Caco-2 (cell line): ENCODE results near the gene SEC61B. TPM values are rescaled to one million over a fixed set of nuclear protein-coding genes. Genes with fewer than 3 reads are reported as not detected.

Experiments used
- BruUV-seq: library from RNA; stranded (reverse); fragments of 400-500 nt; replicated peaks from 2 replicates; lab custom pipeline; 2021; lab: Mats Ljungman, UMichigan
- CTCF ChIA-PET: fragments of 300-600 bp; sonication (Branson Sonifier 250); formaldehyde crosslinking; loops from one replicate; lab custom pipeline; 2022; ENCODE audit warnings: antibody characterized with exemption; lab: Charles Lee
- POLR2A ChIA-PET: fragments of 300-600 bp; sonication (Branson Sonifier 250); formaldehyde crosslinking; loops from one replicate; lab custom pipeline; 2022; ENCODE audit warnings: antibody characterized with exemption; lab: Charles Lee
- DNase-seq, 2 experiments: peaks; one replicate each; pipeline versions ENCODE4 v3.0.0 to v3.0.0-alpha.2; 2020 to 2022
- H3K27me3 ChIP-seq: replicated peaks from 2 replicates; pipeline ENCODE4 v1.6.0; 2011; ENCODE audit warnings: low read length; ENCODE audit not compliant: control insufficient read depth, insufficient read depth
- H3K36me3 ChIP-seq: 2 replicates; pipeline ENCODE4 v1.5.1; 2011; ENCODE audit warnings: low read length; ENCODE audit not compliant: control insufficient read depth, insufficient read depth
- H3K4me1 ChIP-seq: fragments of 250-450 bp; sonication (Bioruptor Pico); 2 replicates; pipeline ENCODE4 v1.5.1; 2020; ENCODE audit warnings: mild to moderate bottlenecking
- H3K4me3 ChIP-seq: 2 replicates; pipeline ENCODE4 v1.5.1; 2011; ENCODE audit warnings: low read depth, mild to moderate bottlenecking, control low read depth, low read length
- H3K9me3 ChIP-seq: fragments of 250-450 bp; sonication (Bioruptor Pico); 2 replicates; pipeline ENCODE4 v1.5.1; 2020; ENCODE audit warnings: mild to moderate bottlenecking, moderate library complexity
- H3K27ac Mint-ChIP-seq: one replicate; pipeline ENCODE4 v1.8.0; 2022; ENCODE audit warnings: mixed read lengths; ENCODE audit not compliant: unreplicated experiment
- H3K27me3 Mint-ChIP-seq: one replicate; pipeline ENCODE4 v1.8.0; 2022; ENCODE audit warnings: mixed read lengths; ENCODE audit not compliant: insufficient read depth, unreplicated experiment
- H3K36me3 Mint-ChIP-seq: one replicate; pipeline ENCODE4 v1.8.0; 2022; ENCODE audit warnings: mild to moderate bottlenecking, mixed read lengths; ENCODE audit not compliant: insufficient read depth, unreplicated experiment
- H3K4me1 Mint-ChIP-seq: one replicate; pipeline ENCODE4 v1.8.0; 2022; ENCODE audit warnings: low read depth, mixed read lengths; ENCODE audit not compliant: unreplicated experiment
- H3K4me3 Mint-ChIP-seq: one replicate; pipeline ENCODE4 v1.8.0; 2022; ENCODE audit warnings: mild to moderate bottlenecking, moderate library complexity, mixed read lengths; ENCODE audit not compliant: unreplicated experiment
- H3K9me3 Mint-ChIP-seq: one replicate; pipeline ENCODE4 v1.8.0; 2022; ENCODE audit warnings: mixed read lengths; ENCODE audit not compliant: unreplicated experiment
- CTCF ChIP-seq, 2 experiments: fragments of 200-600 bp in 1 of 2; IDR thresholded peaks; 1 replicate in 1 of 2; 2 replicates in 1 of 2; pipeline versions ENCODE4 v1.5.1 to v1.8.0; 2011 to 2022; ENCODE audit warnings: antibody characterized with exemption in 1 of 2, control low read depth in 1 of 2, inconsistent platforms in 1 of 2, low read depth in 1 of 2, low read length in 1 of 2, mild to moderate bottlenecking in 1 of 2, moderate library complexity in 1 of 2; ENCODE audit not compliant: insufficient read depth in 1 of 2, severe bottlenecking in 1 of 2, unreplicated experiment in 1 of 2
- intact Hi-C: fragments of 100-400 bp; cut with micrococcal nuclease; formaldehyde crosslinking; loops from one replicate; pipeline ENCODE4 v1.10.0; 2022; ENCODE audit not compliant: unreplicated experiment
- total RNA-seq: library from RNA; stranded (reverse); gene quantifications from 2 replicates; pipeline ENCODE4 v1.2.3, GENCODE V29; 2022

Gene SEC61B
- total RNA-seq, 1 experiment from 2014 or later, result 170 TPM

DNA sequence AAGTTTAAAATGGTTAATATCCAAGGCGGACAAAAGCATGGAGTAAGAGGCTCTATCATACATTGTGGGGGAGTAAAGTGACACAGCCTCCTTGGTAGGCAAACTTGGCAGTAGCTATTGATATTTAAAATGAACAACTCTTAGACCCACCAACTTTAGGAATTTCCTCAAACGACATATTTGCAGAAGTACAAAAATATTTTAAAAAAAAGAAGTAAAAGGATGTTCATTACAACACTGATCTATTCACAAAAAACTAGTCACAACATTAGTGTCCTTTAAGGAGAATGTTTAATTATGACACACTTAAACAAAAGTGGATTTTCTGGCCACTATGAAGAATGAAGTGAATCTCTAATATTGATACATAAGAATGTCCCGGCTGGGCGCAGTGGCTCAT lies 2.1 kb upstream of the SEC61B start:
- Mint-ChIP-seq H3K4me1 (peaks cover 21% of the 10 kb centered on the region), H3K4me3 (peak overlapping the region; percentile 100), H3K27me3 (no peaks in the 10 kb centered on the region), H3K27ac (no peak overlapping the region), H3K36me3 (peaks cover 48% of the 10 kb centered on the region), H3K9me3 (no peaks in the 10 kb centered on the region)
- Histone ChIP-seq H3K4me3 (no peak overlapping the region), H3K36me3 (0 out of 2 replicates have a peak, but pooled peaks cover 1% of the 10 kb centered on the region), H3K9me3 (no peaks in the 10 kb centered on the region), H3K4me1 (0 out of 2 replicates have a peak, but pooled peaks cover 7% of the 10 kb centered on the region), H3K27me3 (no peaks in the 10 kb centered on the region)
- intact Hi-C loops, result loop anchor here (5.0 kb wide), 3 partner anchors 38 to 602 kb away; partner anchors contain the start of gene NR4A3
- BruUV-seq, result TSS peak; percentile 25
- ChIA-PET POLR2A (no interaction called here), CTCF (no interaction called here)
- no peak for TF ChIP-seq CTCF (IDR thresholded peaks at IDR 0.05; ENCODE audit: insufficient read depth in 1 of 2, low read depth in 1 of 2, low read length in 1 of 2, severe bottlenecking in 1 of 2, unreplicated experiment in 1 of 2)
- DNase-seq, result no peak

DNA sequence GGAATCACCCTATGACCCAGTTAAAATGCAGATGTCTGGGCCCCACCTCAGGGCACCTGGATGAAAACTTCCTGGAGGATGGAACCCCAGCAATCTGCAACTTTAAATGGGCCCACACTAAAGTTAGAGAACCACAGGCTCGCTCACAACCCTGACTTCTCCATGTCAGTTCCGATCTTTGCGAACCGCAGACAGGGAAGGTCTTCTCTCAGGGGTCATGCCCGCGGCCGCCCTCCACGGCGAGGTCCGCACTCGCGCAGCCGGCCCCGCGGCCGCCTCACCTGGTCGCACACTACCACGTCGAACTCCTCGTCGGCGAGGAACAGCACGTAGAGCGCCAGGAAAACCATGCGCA lies 839 bp upstream of the SEC61B start:
- Mint-ChIP-seq H3K4me1 (peaks cover 21% of the 10 kb centered on the region), H3K4me3 (peak overlapping the region; percentile 100), H3K27ac (peak overlapping the region; percentile 100), H3K36me3 (peaks cover 48% of the 10 kb centered on the region), H3K9me3 (no peaks in the 10 kb centered on the region), H3K27me3 (no peaks in the 10 kb centered on the region)
- no peak for TF ChIP-seq CTCF (IDR thresholded peaks at IDR 0.05; ENCODE audit: insufficient read depth in 1 of 2, low read depth in 1 of 2, low read length in 1 of 2, severe bottlenecking in 1 of 2, unreplicated experiment in 1 of 2)
- 0 out of 2 replicates have a peak, but pooled peaks cover 1% of the 10 kb centered on the region for H3K36me3 ChIP-seq
- POLR2A ChIA-PET, result interaction anchor here (1.2 to 1.7 kb wide), 2 partner anchors 12 to 117 kb away, joined by 3 to 5 read pairs; no protein-coding TSS in a partner anchor
- DNase-seq, result no peak
- BruUV-seq, result no TSS peak
- H3K4me3 ChIP-seq, result peak overlapping the region; percentile 72
- no peaks in the 10 kb centered on the region for H3K27me3 ChIP-seq
- H3K4me1 ChIP-seq, result no peaks in the 10 kb centered on the region
- intact Hi-C loops, result loop anchor here (5.0 kb wide), 3 partner anchors 39 to 601 kb away; partner anchors contain the start of gene NR4A3
- CTCF ChIA-PET, result interaction anchor here (1.0 to 1.1 kb wide), 2 partner anchors 10 to 32 kb away, joined by 3 to 5 read pairs; no protein-coding TSS in a partner anchor
- H3K9me3 ChIP-seq, result no peaks in the 10 kb centered on the region

DNA sequence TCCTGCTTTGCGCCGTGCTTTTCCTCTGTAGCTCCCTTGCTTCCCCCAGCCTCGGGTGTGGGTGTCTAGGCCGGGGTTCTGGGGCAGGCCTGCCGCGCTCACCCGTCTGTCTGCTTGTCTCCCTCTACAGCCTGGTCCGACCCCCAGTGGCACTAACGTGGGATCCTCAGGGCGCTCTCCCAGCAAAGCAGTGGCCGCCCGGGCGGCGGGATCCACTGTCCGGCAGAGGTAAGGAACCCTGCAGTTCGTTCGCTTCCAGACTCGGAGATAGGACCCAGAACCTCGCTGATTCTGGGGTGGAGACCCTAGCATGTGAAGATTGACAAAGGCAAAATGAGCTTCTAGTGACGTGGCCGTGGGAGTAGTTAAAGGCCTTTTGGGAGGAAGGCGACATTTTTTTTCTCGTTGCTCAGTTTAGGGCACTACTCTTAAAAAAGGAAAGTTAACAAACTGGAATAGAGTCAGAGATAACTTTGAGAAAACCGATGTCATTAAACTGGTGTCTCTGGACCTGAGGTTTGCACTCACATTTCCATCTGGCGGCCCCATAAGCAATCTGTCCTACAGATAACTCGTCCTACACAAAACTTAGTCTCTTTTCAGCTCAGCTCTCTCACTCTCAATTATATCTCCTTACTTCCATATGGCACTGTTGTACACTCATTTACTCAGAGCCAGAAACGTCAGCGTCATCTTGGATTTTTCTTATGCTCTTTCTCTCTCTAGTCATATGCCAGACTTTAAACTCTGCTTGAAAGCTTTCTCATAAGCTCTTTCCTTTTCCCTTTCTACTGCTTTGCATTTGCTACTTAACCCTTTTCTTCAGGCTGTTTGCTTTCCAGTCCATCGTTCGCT lies 561 bp downstream of the SEC61B start:
- H3K4me1 ChIP-seq, result no peaks in the 10 kb centered on the region
- no peaks in the 10 kb centered on the region for H3K27me3 ChIP-seq
- DNase-seq, result no peak
- TSS peak; percentile 61 for BruUV-seq
- Mint-ChIP-seq H3K36me3 (peaks cover 48% of the 10 kb centered on the region), H3K27me3 (no peaks in the 10 kb centered on the region), H3K9me3 (no peaks in the 10 kb centered on the region), H3K27ac (peak overlapping the region; percentile 100), H3K4me3 (peak overlapping the region; percentile 100), H3K4me1 (peaks cover 21% of the 10 kb centered on the region)
- ChIA-PET CTCF (interaction anchor here (0.6 to 1.1 kb wide), 5 partner anchors 9 to 38 kb away, joined by 3 to 5 read pairs (median 3); no protein-coding TSS in a partner anchor), POLR2A (interaction anchor here (1.7 kb wide), 1 partner anchor 10 kb away, joined by 5 read pairs; no protein-coding TSS in a partner anchor)
- H3K4me3 ChIP-seq, result peak overlapping the region; percentile 72
- TF ChIP-seq CTCF (IDR thresholded peaks at IDR 0.05; ENCODE audit: insufficient read depth in 1 of 2, low read depth in 1 of 2, low read length in 1 of 2, severe bottlenecking in 1 of 2, unreplicated experiment in 1 of 2), result no peak
- H3K36me3 ChIP-seq, result 0 out of 2 replicates have a peak, but pooled peaks cover 1% of the 10 kb centered on the region
- intact Hi-C loops, result loop anchor here (5.0 kb wide), 3 partner anchors 40 to 600 kb away; partner anchors contain the start of gene NR4A3
- no peaks in the 10 kb centered on the region for H3K9me3 ChIP-seq
